Body of pancreas (tissue), 4 donors: ENCODE results near the gene N4BP2L2. TPM values are rescaled to one million over a fixed set of nuclear protein-coding genes. Genes with fewer than 3 reads are reported as not detected.

Experiments used
- ATAC-seq: fragments of 150-250 bp; one replicate; pipeline ENCODE4 v1.9.1; 2016
- DNase-seq, 4 donors: peaks; one replicate each; pipeline ENCODE4 v3.0.0-alpha.2; 2019
- H3K27ac ChIP-seq, 4 donors: fragments of 200-600 bp; sonication (generic); 1 replicate in 3 of 4; 2 replicates in 1 of 4; pipeline versions ENCODE4 v1.5.1 to v1.6.1; 2016 to 2019; ENCODE audit warnings: mild to moderate bottlenecking in 1 of 4, mixed read lengths in 1 of 4, moderate library complexity in 1 of 4
- H3K27me3 ChIP-seq, 2 donors: fragments of 200-600 bp; sonication (generic); one replicate each; pipeline ENCODE4 v1.6.0; 2016; ENCODE audit warnings: mild to moderate bottlenecking in 1 of 2
- H3K36me3 ChIP-seq, 2 donors: fragments of 200-600 bp; sonication (generic); replicated peaks in 1 of 2; 2 replicates each; pipeline ENCODE4 v1.5.1; 2016; ENCODE audit warnings: low read depth in 2 of 2; ENCODE audit not compliant: insufficient read depth in 1 of 2
- H3K4me1 ChIP-seq: fragments of 200-600 bp; sonication (generic); one replicate; pipeline ENCODE4 v1.6.0; 2016
- H3K4me3 ChIP-seq, 2 donors: fragments of 200-600 bp; sonication (generic); 1 replicate in 1 of 2; 2 replicates in 1 of 2; pipeline ENCODE4 v1.5.1; 2016 to 2019
- H3K9me3 ChIP-seq, 3 donors: fragments of 200-600 bp; sonication (generic); 1 replicate in 2 of 3; 2 replicates in 1 of 3; pipeline ENCODE4 v1.5.1; 2016
- POLR2A ChIP-seq, 3 donors: fragments of 450-650 bp; IDR thresholded peaks; one replicate each; pipeline ENCODE4 v1.6.1; 2016; ENCODE audit warnings: antibody characterized with exemption in 3 of 3, mild to moderate bottlenecking in 2 of 3
- WGBS, 2 donors: methylation state at CpG; one replicate each; pipeline ENCODE4 v1.1.5; 2017; 5-methylcytosine and 5-hydroxymethylcytosine counted together
- intact Hi-C: fragments of 100-400 bp; cut with DNase I; formaldehyde crosslinking; loops from one replicate; pipeline ENCODE4 v1.15.1; 2023
- total RNA-seq, 2 donors: library from RNA; depleted of rRNA; stranded (reverse); fragments of >200 nt; gene quantifications; one replicate each; pipeline ENCODE4 v1.1.0, GENCODE V29; 2016
- TF ChIP-seq, protein P1 (sequence below), 7 experiments: fragments of 450-650 bp in 4 of 7; fragments of 200-600 bp in 3 of 7; sonication (generic) in 3 of 7; IDR thresholded peaks; one replicate each; pipeline ENCODE4 v1.5.1; 2016 to 2019; ENCODE audit warnings: antibody characterized with exemption in 7 of 7

The N4BP2L2 gene
- total RNA-seq, 2 donors from 2014 or later: 120 to 191 TPM

DNA sequence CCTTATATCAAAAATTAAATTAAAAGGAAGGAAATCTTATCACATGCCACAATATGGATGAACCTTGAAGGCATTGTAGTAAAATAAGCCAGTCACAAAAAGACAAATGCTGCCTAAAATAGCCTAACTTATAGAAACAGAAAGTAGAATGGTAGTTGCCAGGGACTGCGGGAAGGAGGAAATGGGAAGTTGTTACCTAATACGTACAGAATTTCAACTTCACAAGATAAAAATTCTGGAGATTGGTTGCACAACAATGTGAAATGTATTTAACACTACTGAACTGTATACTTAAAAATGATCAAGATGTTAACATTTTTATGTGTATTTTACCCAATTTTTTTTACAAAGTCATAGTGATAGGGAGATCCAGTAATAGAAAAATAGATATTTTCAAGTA is 10.2 kb upstream of the N4BP2L2 start:
- intact Hi-C loops: no loop called here
- Histone ChIP-seq H3K27me3 (no peaks in the 10 kb centered on the region), H3K36me3 (no peaks in the 10 kb centered on the region), H3K9me3 (no peaks in the 10 kb centered on the region), H3K27ac (no peak overlapping the region), H3K4me3 (no peak overlapping the region), H3K4me1 (no peaks in the 10 kb centered on the region)
- TF ChIP-seq, protein P1, sequence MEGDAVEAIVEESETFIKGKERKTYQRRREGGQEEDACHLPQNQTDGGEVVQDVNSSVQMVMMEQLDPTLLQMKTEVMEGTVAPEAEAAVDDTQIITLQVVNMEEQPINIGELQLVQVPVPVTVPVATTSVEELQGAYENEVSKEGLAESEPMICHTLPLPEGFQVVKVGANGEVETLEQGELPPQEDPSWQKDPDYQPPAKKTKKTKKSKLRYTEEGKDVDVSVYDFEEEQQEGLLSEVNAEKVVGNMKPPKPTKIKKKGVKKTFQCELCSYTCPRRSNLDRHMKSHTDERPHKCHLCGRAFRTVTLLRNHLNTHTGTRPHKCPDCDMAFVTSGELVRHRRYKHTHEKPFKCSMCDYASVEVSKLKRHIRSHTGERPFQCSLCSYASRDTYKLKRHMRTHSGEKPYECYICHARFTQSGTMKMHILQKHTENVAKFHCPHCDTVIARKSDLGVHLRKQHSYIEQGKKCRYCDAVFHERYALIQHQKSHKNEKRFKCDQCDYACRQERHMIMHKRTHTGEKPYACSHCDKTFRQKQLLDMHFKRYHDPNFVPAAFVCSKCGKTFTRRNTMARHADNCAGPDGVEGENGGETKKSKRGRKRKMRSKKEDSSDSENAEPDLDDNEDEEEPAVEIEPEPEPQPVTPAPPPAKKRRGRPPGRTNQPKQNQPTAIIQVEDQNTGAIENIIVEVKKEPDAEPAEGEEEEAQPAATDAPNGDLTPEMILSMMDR (IDR thresholded peaks at IDR 0.05): no peak
- TF ChIP-seq POLR2A (IDR thresholded peaks at IDR 0.05): no peak
- WGBS, 2 donors: 55 to 75% methylated on average over 2 of the region's 2 CpGs
- DNase-seq (no peak), ATAC-seq (no peak)

DNA sequence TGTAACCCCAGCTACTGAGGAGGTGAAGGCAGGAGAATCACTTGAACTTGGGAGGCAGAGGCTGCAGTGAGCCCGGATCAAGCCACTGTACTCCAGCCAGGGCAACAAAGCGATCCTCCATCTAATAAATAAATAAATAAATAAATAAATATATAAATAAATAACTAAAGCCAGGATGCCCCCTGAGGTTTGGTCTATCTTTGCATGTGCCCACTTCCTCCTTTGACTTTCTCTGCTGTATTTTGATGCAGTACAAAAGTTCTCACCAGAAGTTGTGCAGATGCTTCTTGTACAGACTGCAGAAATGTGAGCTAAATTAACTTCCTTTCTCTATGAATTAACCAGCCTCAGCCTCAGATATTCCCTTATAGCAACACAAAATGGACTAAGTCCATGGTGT is 6.5 kb upstream of the N4BP2L2 start:
- no peak overlapping the region for H3K27ac ChIP-seq
- intact Hi-C loops: no loop called here
- WGBS, 2 donors: 83 to 94% methylated on average over 2 of the region's 2 CpGs
- ATAC-seq (no peak), DNase-seq (no peak)
- no peaks in the 10 kb centered on the region for H3K36me3 ChIP-seq
- no peaks in the 10 kb centered on the region for H3K4me1 ChIP-seq
- H3K27me3 ChIP-seq: no peaks in the 10 kb centered on the region
- no peaks in the 10 kb centered on the region for H3K9me3 ChIP-seq
- no peak overlapping the region for H3K4me3 ChIP-seq
- TF ChIP-seq, protein P1 (IDR thresholded peaks at IDR 0.05): no peak
- no peak for TF ChIP-seq POLR2A (IDR thresholded peaks at IDR 0.05)

DNA sequence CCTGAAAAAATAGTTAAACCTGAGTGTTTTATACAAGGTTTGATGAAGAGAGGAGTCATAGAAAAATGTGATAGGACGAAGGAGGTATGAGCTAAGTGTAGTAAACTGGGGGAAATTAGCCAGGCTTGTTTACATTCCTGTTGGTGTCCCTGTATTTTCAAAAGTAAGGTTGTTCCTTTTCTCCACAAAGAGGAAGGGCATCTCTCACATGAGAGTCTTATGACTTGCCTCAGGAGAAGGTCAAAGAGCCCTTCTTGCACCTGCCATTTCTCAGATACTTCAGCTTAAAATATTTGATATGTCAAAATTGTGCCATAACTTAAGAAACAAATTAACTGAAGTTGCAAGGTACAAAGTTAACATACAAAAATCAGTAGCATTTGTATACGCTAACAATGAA is 3.6 kb upstream of the N4BP2L2 start:
- ATAC-seq (no peak), DNase-seq (no peak)
- H3K27me3 ChIP-seq: no peaks in the 10 kb centered on the region
- H3K4me1 ChIP-seq: peaks cover 3% of the 10 kb centered on the region
- TF ChIP-seq, protein P1 (IDR thresholded peaks at IDR 0.05): no peak
- no peak for TF ChIP-seq POLR2A (IDR thresholded peaks at IDR 0.05)
- H3K4me3 ChIP-seq: no peak overlapping the region
- WGBS, 2 donors: 66 to 71% methylated on average over 2 of the region's 2 CpGs
- intact Hi-C loops: no loop called here
- no peaks in the 10 kb centered on the region for H3K36me3 ChIP-seq
- H3K9me3 ChIP-seq: no peaks in the 10 kb centered on the region
- H3K27ac ChIP-seq: no peak overlapping the region

DNA sequence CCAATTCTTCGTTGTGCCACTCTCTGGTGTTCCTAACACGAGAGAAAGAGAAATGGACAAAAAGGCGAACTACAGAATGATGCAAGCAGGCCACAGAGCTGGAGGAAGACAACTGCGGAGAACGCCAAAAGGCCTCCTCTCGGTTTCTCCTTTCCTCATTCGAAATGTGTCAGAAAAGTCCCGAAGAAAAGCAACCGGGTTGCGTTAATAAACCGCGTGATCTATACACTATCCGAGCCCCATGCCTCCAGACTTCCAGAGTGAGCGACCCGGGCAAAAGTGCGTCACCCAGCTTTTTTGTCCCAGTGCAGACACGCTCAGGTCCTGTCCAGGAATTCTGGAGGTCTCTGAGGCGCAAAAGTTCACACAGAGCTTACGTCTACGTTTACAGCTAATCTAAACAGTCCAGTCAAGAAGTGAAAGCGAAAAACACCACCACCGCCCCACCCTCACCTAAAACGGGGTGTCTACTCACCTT is 413 bp downstream of the N4BP2L2 start:
- no peaks in the 10 kb centered on the region for H3K9me3 ChIP-seq
- ATAC-seq (peak; percentile 67), DNase-seq (peak in 3 of 4 donors; percentile 40 to 68 (median 53))
- intact Hi-C loops: no loop called here
- peak overlapping the region; percentile 61 to 78 for H3K4me3 ChIP-seq
- TF ChIP-seq, protein P1 (IDR thresholded peaks at IDR 0.05): no peak
- TF ChIP-seq POLR2A (IDR thresholded peaks at IDR 0.05): no peak
- 0 to 1% methylated on average over 23 of the region's 23 CpGs for WGBS, 2 donors
- peaks cover 25% of the 10 kb centered on the region for H3K4me1 ChIP-seq
- peak overlapping the region; percentile 88 to 97 (median 94) for H3K27ac ChIP-seq
- no peaks in the 10 kb centered on the region for H3K27me3 ChIP-seq
- H3K36me3 ChIP-seq: peaks cover 0 to 3% of the 10 kb centered on the region in 2 donors

DNA sequence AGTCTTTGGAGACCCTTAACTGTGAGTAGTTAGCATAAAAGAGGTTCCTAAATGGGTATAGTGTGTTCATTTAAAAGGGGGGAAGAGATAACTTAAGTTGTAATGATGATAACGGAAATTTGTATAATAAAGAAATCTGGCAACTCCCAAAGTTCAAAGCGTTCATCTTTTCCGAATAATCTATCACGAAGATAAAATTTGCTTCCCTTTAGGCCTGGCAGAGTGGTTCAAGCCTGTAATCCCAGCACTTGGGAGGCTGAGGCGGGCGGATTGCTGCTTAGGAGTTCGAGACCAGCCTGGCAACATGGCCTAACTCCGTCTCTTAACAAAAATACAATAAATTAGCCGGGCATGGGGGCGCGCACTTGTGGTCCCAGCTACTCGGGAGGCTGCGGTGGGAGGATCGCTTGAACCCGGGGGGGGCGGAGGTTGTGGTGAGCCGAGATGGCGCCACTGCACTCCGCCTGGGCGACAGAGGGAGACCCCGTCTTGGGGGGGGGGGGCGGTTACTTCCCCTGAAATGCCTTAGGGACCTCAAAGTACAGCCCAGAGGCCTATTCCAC is 934 bp downstream of the N4BP2L2 start:
- TF ChIP-seq, protein P1 (IDR thresholded peaks at IDR 0.05): no peak
- H3K4me1 ChIP-seq: peaks cover 25% of the 10 kb centered on the region
- peak; percentile 7 to 34 (median 16) for DNase-seq
- intact Hi-C loops: no loop called here
- peak overlapping the region; percentile 88 to 97 (median 94) for H3K27ac ChIP-seq
- no peak for ATAC-seq
- peak overlapping the region; percentile 61 to 78 for H3K4me3 ChIP-seq
- H3K9me3 ChIP-seq: no peaks in the 10 kb centered on the region
- no peaks in the 10 kb centered on the region for H3K27me3 ChIP-seq
- WGBS, 2 donors: 20 to 25% methylated on average over 22 of the region's 22 CpGs
- H3K36me3 ChIP-seq: peaks cover 0 to 3% of the 10 kb centered on the region in 2 donors
